Mammary epithelial cell (primary cell): ENCODE measurements around the gene SETD2.

Source experiments
- CTCF ChIP-seq, 2 donors: IDR thresholded peaks in 1 of 2; conservative IDR thresholded peaks in 1 of 2; 2 replicates each; pipeline ENCODE4 v1.5.1; 2011 to 2012; ENCODE audit warnings: inconsistent platforms in 2 of 2, low read length in 2 of 2, mild to moderate bottlenecking in 2 of 2, control low read depth in 1 of 2, low read depth in 1 of 2; ENCODE audit not compliant: insufficient read depth in 1 of 2; ENCODE audit errors: extremely low read depth in 1 of 2
- EZH2 ChIP-seq: IDR thresholded peaks from 2 replicates; pipeline ENCODE4 v1.6.1; 2012; ENCODE audit warnings: low read length, inconsistent platforms, borderline replicate concordance

GRCh38 chr3:46978985-46979944, 184.6 kb downstream of the SETD2 start, which contains the start of gene NBEAL2:
- TF ChIP-seq CTCF (conservative IDR thresholded peaks at IDR 0.05 in 1 of 2, IDR thresholded peaks at IDR 0.05 in 1 of 2; ENCODE audit: extremely low read depth in 1 of 2, insufficient read depth in 1 of 2, low read depth in 1 of 2, low read length in 2 of 2) = no peak
- no peak for TF ChIP-seq EZH2
